IMR-90 (cell line): ENCODE results near the gene DDX42. TPM values are rescaled to one million over a fixed set of nuclear protein-coding genes. Genes with fewer than 3 reads are reported as not detected.

Experiments used
- ATAC-seq: fragments of 200-7000 bp; cut with Tn5 transposase; 2 replicates; pipeline ENCODE4 v1.9.1; 2020; ENCODE audit warnings: low read depth, mild to moderate bottlenecking, moderate library complexity
- BruUV-seq: library from RNA; stranded (reverse); fragments of 400-500 nt; replicated peaks from 2 replicates; lab custom pipeline; 2021; lab: Mats Ljungman, UMichigan
- CTCF ChIA-PET: fragments of 300-600 bp; formaldehyde crosslinking; extraction: SDS; loops from one replicate; lab custom pipeline; 2021; ENCODE audit warnings: antibody characterized with exemption; lab: Yijun Ruan, JAX
- POLR2A ChIA-PET: fragments of 300-600 bp; sonication (Branson Sonifier 250); formaldehyde crosslinking; loops from one replicate; lab custom pipeline; 2022; ENCODE audit warnings: antibody characterized with exemption; ENCODE audit not compliant: unreplicated experiment; lab: Charles Lee
- DNase-seq: peaks from one replicate; pipeline ENCODE4 v3.0.0; 2013
- H2AFZ ChIP-seq: replicated peaks from 2 replicates; pipeline ENCODE3; 2013; ENCODE audit warnings: low read length, mild to moderate bottlenecking; ENCODE audit not compliant: poor library complexity
- H2AK5ac ChIP-seq: 2 replicates; pipeline ENCODE4 v1.6.1; 2013; ENCODE audit warnings: low read depth, low read length, inconsistent platforms
- H2AK9ac ChIP-seq: replicated peaks from 2 replicates; pipeline ENCODE3; 2013; ENCODE audit warnings: mild to moderate bottlenecking, low read depth, low read length, moderate library complexity; ENCODE audit not compliant: poor library complexity
- H2BK120ac ChIP-seq: 2 replicates; pipeline ENCODE4 v1.6.1; 2013; ENCODE audit warnings: low read depth, low read length, inconsistent platforms
- H2BK15ac ChIP-seq: 3 replicates; pipeline ENCODE4 v1.6.1; 2013; ENCODE audit warnings: low read depth, low read length, inconsistent platforms
- H2BK20ac ChIP-seq: 2 replicates; pipeline ENCODE4 v1.6.1; 2013; ENCODE audit warnings: low read depth, mild to moderate bottlenecking, inconsistent platforms, low read length, moderate library complexity
- H2BK5ac ChIP-seq: 2 replicates; pipeline ENCODE4 v1.6.1; 2013; ENCODE audit warnings: mild to moderate bottlenecking, low read depth, low read length, inconsistent platforms; ENCODE audit not compliant: poor library complexity, severe bottlenecking
- H3K14ac ChIP-seq: replicated peaks from 2 replicates; pipeline ENCODE4 v1.6.1; 2013; ENCODE audit warnings: low read depth, low read length, inconsistent platforms
- H3K18ac ChIP-seq: 2 replicates; pipeline ENCODE4 v1.6.1; 2013; ENCODE audit warnings: low read depth, low read length, control low read depth
- H3K23ac ChIP-seq: 2 replicates; pipeline ENCODE4 v1.6.1; 2013; ENCODE audit warnings: low read depth, low read length, inconsistent platforms
- H3K27ac ChIP-seq: 2 replicates; pipeline ENCODE4 v1.5.1; 2013; ENCODE audit warnings: mild to moderate bottlenecking, control low read depth, low read length; ENCODE audit not compliant: insufficient read depth
- H3K27me3 ChIP-seq: 2 replicates; pipeline ENCODE4 v1.6.1; 2013; ENCODE audit warnings: low read length; ENCODE audit not compliant: control insufficient read depth, insufficient read depth
- H3K36me3 ChIP-seq: 2 replicates; pipeline ENCODE4 v1.6.1; 2013; ENCODE audit warnings: low read length, mixed read lengths; ENCODE audit not compliant: control insufficient read depth, insufficient read depth
- H3K4ac ChIP-seq: 2 replicates; pipeline ENCODE4 v1.6.1; 2013; ENCODE audit warnings: low read depth, low read length, inconsistent platforms
- H3K4me1 ChIP-seq: 2 replicates; pipeline ENCODE4 v1.6.1; 2013; ENCODE audit warnings: low read length, mixed read lengths; ENCODE audit not compliant: control insufficient read depth, insufficient read depth
- H3K4me2 ChIP-seq: 2 replicates; pipeline ENCODE4 v1.6.1; 2013; ENCODE audit warnings: low read depth, mild to moderate bottlenecking, control low read depth, low read length, moderate library complexity
- H3K4me3 ChIP-seq: 2 replicates; pipeline ENCODE4 v1.5.1; 2013; ENCODE audit warnings: low read depth, mild to moderate bottlenecking, control low read depth, low read length, moderate library complexity; ENCODE audit not compliant: insufficient read depth
- H3K56ac ChIP-seq: 2 replicates; pipeline ENCODE4 v1.6.1; 2013; ENCODE audit warnings: low read length, inconsistent platforms; ENCODE audit not compliant: insufficient read depth; ENCODE audit errors: extremely low read depth
- H3K79me1 ChIP-seq, 2 experiments: 2 replicates each; pipeline ENCODE4 v1.6.1; 2013; ENCODE audit warnings: low read length in 2 of 2, inconsistent platforms in 1 of 2, low read depth in 1 of 2
- H3K9ac ChIP-seq: 2 replicates; pipeline ENCODE4 v1.6.1; 2013; ENCODE audit warnings: low read depth, low read length, control low read depth
- H3K9me1 ChIP-seq: 2 replicates; pipeline ENCODE4 v1.6.1; 2013; ENCODE audit warnings: low read length, inconsistent platforms; ENCODE audit not compliant: insufficient read depth
- H3K9me3 ChIP-seq: 2 replicates; pipeline ENCODE4 v1.6.1; 2013; ENCODE audit warnings: low read length; ENCODE audit not compliant: control insufficient read depth, insufficient read depth
- H4K20me1 ChIP-seq: 2 replicates; pipeline ENCODE4 v1.6.1; 2013; ENCODE audit warnings: low read length, inconsistent platforms; ENCODE audit not compliant: insufficient read depth
- H4K5ac ChIP-seq: 2 replicates; pipeline ENCODE4 v1.6.1; 2013; ENCODE audit warnings: mild to moderate bottlenecking, low read depth, low read length, control low read depth
- H4K8ac ChIP-seq, 2 experiments: 2 replicates each; pipeline ENCODE4 v1.6.1; 2013; ENCODE audit warnings: low read depth in 2 of 2, low read length in 2 of 2, control low read depth in 1 of 2, inconsistent platforms in 1 of 2
- H4K91ac ChIP-seq: 2 replicates; pipeline ENCODE4 v1.6.1; 2013; ENCODE audit warnings: low read depth, low read length, inconsistent platforms; ENCODE audit not compliant: insufficient read depth
- BHLHE40 ChIP-seq: fragments of 150-350 bp; IDR thresholded peaks from 2 replicates; pipeline ENCODE4 v1.6.1; 2016; ENCODE audit warnings: mild to moderate bottlenecking, low read depth, low read length
- CEBPB ChIP-seq: IDR thresholded peaks from 2 replicates; pipeline ENCODE4 v1.6.1; 2012; ENCODE audit warnings: low read depth, low read length, improper control_type of control experiment
- FOS ChIP-seq: fragments of 150-350 bp; IDR thresholded peaks from 2 replicates; pipeline ENCODE4 v1.6.1; 2016; ENCODE audit warnings: low read depth, low read length
- MAZ ChIP-seq: IDR thresholded peaks from 2 replicates; pipeline ENCODE4 v1.6.1; 2012; ENCODE audit warnings: low read depth, mild to moderate bottlenecking, low read length, improper control_type of control experiment, moderate library complexity, borderline replicate concordance
- MXI1 ChIP-seq: IDR thresholded peaks from 2 replicates; pipeline ENCODE4 v1.6.1; 2012; ENCODE audit warnings: low read depth, mild to moderate bottlenecking, low read length, moderate library complexity, borderline replicate concordance
- POLR2A ChIP-seq: IDR thresholded peaks from 2 replicates; pipeline ENCODE4 v1.6.1; 2012; ENCODE audit warnings: mild to moderate bottlenecking, low read depth, low read length
- WGBS, 2 experiments: methylation state at CpG; one replicate each; pipeline versions ENCODE4 v1.1.5 to v1.1.7; 2013; ENCODE audit warnings: missing lambda C conversion rate in 2 of 2; ENCODE audit not compliant: insufficient read length in 1 of 2; ENCODE audit errors: extremely low coverage in 2 of 2; 5-methylcytosine and 5-hydroxymethylcytosine counted together
- dilution Hi-C: fragments of 300-500 bp; cut with HindIII; formaldehyde crosslinking; loops from one replicate; pipeline ENCODE4 v1.14.3; 2018; ENCODE audit warnings: low sequenced_read_pairs; ENCODE audit not compliant: unreplicated experiment
- in situ Hi-C: fragments of 300-500 bp; cut with MboI; formaldehyde crosslinking; loops from 3 replicates; pipeline ENCODE4 v1.14.3; 2019; ENCODE audit warnings: low sequenced_read_pairs, inconsistent platforms, mixed read lengths
- intact Hi-C: fragments of 100-400 bp; cut with micrococcal nuclease; formaldehyde crosslinking; loops from 2 replicates; pipeline ENCODE4 v1.10.0; 2022
- polyA plus RNA-seq, 3 experiments: library from polyadenylated mRNA; depleted of rRNA; stranded (reverse); fragments of >200 nt; gene quantifications; 2 replicates each; pipeline ENCODE4 v1.2.3, GENCODE V29; 2012; ENCODE audit warnings: low replicate concordance in 1 of 3
- total RNA-seq: library from RNA; depleted of rRNA; stranded (reverse); fragments of >200 nt; gene quantifications from 2 replicates; pipeline ENCODE4 v1.2.3, GENCODE V29; 2012
- TF ChIP-seq, protein P1 (sequence below): conservative IDR thresholded peaks from 2 replicates; pipeline ENCODE4 v1.5.1; 2012; ENCODE audit warnings: mild to moderate bottlenecking, low read depth, low read length, improper control_type of control experiment

DDX42 gene
- total and polyA plus RNA-seq, 2 of the 4 experiments (the other 2 are of a cell fraction): 75.8 to 91.5 TPM

DNA sequence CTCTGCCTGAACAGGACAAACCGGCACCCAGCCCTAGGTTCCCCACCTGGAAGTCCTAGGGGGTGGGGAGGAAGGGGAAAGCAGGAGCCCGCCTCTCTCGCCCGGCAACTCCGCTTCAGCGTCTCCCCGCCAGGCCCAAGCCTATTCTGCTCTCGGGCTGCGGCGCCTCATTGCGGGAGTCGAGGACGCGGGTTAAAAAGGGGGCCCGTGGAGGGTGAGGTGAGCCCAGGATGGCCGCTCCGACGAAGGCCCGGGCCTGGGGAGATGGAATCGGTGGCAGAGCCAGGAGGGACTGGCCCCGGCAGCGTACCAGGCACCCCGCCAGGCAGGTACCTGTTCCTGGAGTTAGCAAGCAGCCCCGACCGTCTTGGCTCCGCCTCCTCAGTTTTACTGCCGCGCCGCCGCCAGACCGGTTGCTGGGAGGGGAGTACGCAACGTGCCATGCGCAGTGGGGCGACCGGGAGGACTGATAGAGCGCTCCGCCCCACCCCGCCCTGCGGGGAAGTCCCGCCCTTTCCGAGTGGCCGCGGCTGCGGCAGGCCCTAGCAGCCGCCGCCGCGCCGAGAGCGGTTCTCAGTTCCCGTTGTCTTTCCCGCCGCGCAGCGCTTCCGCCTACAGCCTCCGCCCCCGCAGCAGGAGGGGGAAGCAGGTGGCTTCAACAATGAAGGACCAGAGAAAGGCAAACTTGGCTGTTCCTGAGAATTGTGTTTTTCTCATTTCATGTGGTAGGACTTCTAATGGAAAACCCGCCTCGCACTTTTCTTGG, 32.4 kb upstream of the DDX42 start, which contains the start of gene STRADA:
Gene STRADA (minus strand): TSS at position 392 of the 766 bp plus-strand sequence. CDS start 13,430 bp downstream, outside the sequence.
- WGBS, 2 experiments: 1% methylated on average over 20 of the region's 61 CpGs; no CpG with 5 or more reads in 1 of the 2 experiments
- Histone ChIP-seq H3K27ac (peak within 1 kb of the TSS; percentile 56), H3K9me3 (no peaks in the 10 kb centered on the region), H4K8ac (peak within 1 kb of the TSS; percentile 70 to 88), H3K27me3 (no peaks in the 10 kb centered on the region), H2AK5ac (peak within 1 kb of the TSS; percentile 45), H4K91ac (peak within 1 kb of the TSS; percentile 9), H3K4me3 (peak within 1 kb of the TSS; percentile 75), H3K4ac (peak within 1 kb of the TSS; percentile 79), H2BK20ac (no peak within 1 kb of the TSS), H3K4me1 (peaks cover 6% of the 10 kb centered on the region), H4K5ac (peak within 1 kb of the TSS; percentile 57), H4K20me1 (no peaks in the 10 kb centered on the region; the same call in 1 of the 2 replicates), H3K36me3 (peaks cover under 1% of the 10 kb centered on the region; the same call in 1 of the 2 replicates), H3K23ac (peak within 1 kb of the TSS; percentile 93), H3K18ac (no peak within 1 kb of the TSS; the same call in 1 of the 2 replicates), H3K79me1 (peaks cover 8 to 33% of the 10 kb centered on the region in 2 experiments; a peak in 3 of 4 replicates), H2BK120ac (no peak within 1 kb of the TSS), H3K56ac (peak within 1 kb of the TSS; percentile 75), H3K9me1 (peaks cover 6% of the 10 kb centered on the region; the same call in 1 of the 2 replicates), H2AK9ac (peak within 1 kb of the TSS; percentile 89), H2BK5ac (peak within 1 kb of the TSS; percentile 47), H3K14ac (peak within 1 kb of the TSS; percentile 88), H2BK15ac (no peak within 1 kb of the TSS), H2AFZ (peak within 1 kb of the TSS; percentile 98), H3K9ac (peak within 1 kb of the TSS; percentile 69), H3K4me2 (peak within 1 kb of the TSS; percentile 98)
- in situ Hi-C loops (no loop called here), dilution Hi-C loops (no loop called here), intact Hi-C loops (no loop called here)
- ChIA-PET CTCF (interaction anchor here (1.0 kb wide), 1 partner anchor 25 kb away, joined by 4 read pairs; no protein-coding TSS in a partner anchor), POLR2A (no interaction called here)
- TF ChIP-seq MAZ: peak; percentile 93
- TF ChIP-seq BHLHE40: no peak
- no peak for TF ChIP-seq CEBPB
- TF ChIP-seq FOS: no peak
- peak; percentile 74; the same call in 1 of the 2 replicates for TF ChIP-seq MXI1
- TF ChIP-seq, protein P1, sequence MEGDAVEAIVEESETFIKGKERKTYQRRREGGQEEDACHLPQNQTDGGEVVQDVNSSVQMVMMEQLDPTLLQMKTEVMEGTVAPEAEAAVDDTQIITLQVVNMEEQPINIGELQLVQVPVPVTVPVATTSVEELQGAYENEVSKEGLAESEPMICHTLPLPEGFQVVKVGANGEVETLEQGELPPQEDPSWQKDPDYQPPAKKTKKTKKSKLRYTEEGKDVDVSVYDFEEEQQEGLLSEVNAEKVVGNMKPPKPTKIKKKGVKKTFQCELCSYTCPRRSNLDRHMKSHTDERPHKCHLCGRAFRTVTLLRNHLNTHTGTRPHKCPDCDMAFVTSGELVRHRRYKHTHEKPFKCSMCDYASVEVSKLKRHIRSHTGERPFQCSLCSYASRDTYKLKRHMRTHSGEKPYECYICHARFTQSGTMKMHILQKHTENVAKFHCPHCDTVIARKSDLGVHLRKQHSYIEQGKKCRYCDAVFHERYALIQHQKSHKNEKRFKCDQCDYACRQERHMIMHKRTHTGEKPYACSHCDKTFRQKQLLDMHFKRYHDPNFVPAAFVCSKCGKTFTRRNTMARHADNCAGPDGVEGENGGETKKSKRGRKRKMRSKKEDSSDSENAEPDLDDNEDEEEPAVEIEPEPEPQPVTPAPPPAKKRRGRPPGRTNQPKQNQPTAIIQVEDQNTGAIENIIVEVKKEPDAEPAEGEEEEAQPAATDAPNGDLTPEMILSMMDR: no peak
- TF ChIP-seq POLR2A: peak; percentile 53; the same call in 1 of the 2 replicates
- DNase-seq (peak; percentile 95), ATAC-seq (peak; percentile 99)
- BruUV-seq: no TSS peak
